Iris pigment epithelial cell (primary cell): ENCODE results near the gene COPZ1.
"Not testable (repeated sequence)": the region's sequence is repeated elsewhere in the genome, so short reads cannot be mapped to it uniquely, and the experiment has no call there.

Experiments used
- DNase-seq: peaks from one replicate; pipeline ENCODE4 v3.0.0-alpha.2; 2011; ENCODE audit warnings: low read depth

Gene COPZ1

GRCh38 chr12:54337280-54337842 is 12.4 kb downstream of the COPZ1 start:
- DNase-seq, result no peak

- DNase-seq, result peak; percentile 60
These were observed 13.1 kb downstream of the COPZ1 start for GRCh38 chr12:54337854-54338650.

- peak; percentile 63 for DNase-seq
These were observed 13.9 kb downstream of the COPZ1 start for GRCh38 chr12:54338698-54339296.

GRCh38 chr12:54340846-54341245 is 15.9 kb downstream of the COPZ1 start:
- DNase-seq, result no peak

GRCh38 chr12:54341378-54342300 is 16.7 kb downstream of the COPZ1 start:
- DNase-seq, result no peak

GRCh38 chr12:54349036-54349435 is 24.1 kb downstream of the COPZ1 start:
- no peak for DNase-seq

- no peak for DNase-seq
These were observed 24.7 kb downstream of the COPZ1 start for GRCh38 chr12:54349679-54350078.

- DNase-seq, result no peak
These were observed 25.8 kb downstream of the COPZ1 start for GRCh38 chr12:54350743-54351142.

- DNase-seq, result no peak
These were observed 26.4 kb downstream of the COPZ1 start for GRCh38 chr12:54351341-54351740.

GRCh38 chr12:54352022-54352531 is 27.1 kb downstream of the COPZ1 start:
- DNase-seq, result peak; percentile 77

- peak; percentile 36 for DNase-seq
These were observed 28.3 kb downstream of the COPZ1 start for GRCh38 chr12:54352891-54353874.

GRCh38 chr12:54354271-54354670 is 29.3 kb downstream of the COPZ1 start:
- DNase-seq, result not testable (repeated sequence)

- no peak for DNase-seq
These were observed 30.3 kb downstream of the COPZ1 start for GRCh38 chr12:54355104-54355815.

GRCh38 chr12:54356228-54356627 is 31.3 kb downstream of the COPZ1 start:
- DNase-seq, result no peak

- no peak for DNase-seq
These were observed 32.0 kb downstream of the COPZ1 start for GRCh38 chr12:54356951-54357356.

- no peak for DNase-seq
These were observed 32.7 kb downstream of the COPZ1 start for GRCh38 chr12:54357506-54358190.

- peak; percentile 45 for DNase-seq
These were observed 33.4 kb downstream of the COPZ1 start for GRCh38 chr12:54358191-54358944.

GRCh38 chr12:54358945-54359761 is 34.2 kb downstream of the COPZ1 start:
- DNase-seq, result peak; percentile 100
